Measurements from ENCODE around the gene UACA. TPM values are rescaled to one million over a fixed set of nuclear protein-coding genes. Genes with fewer than 3 reads are reported as not detected.

UACA gene
- total and polyA plus RNA-seq, 2 experiments from 2014 or later = 21.5 to 35.8 TPM

- no peaks in the 10 kb centered on the region for H4K20me1 ChIP-seq (replicated peaks; ENCODE audit: insufficient read depth)
- H3K27ac ChIP-seq (ENCODE audit: low read depth) = no peak overlapping the region
- Mint-ChIP-seq H3K4me3 (no peak overlapping the region), H3K9me3 (no peaks in the 10 kb centered on the region), H3K36me3 (ENCODE audit: low read depth) (no peaks in the 10 kb centered on the region), H3K4me1 (peaks cover 7% of the 10 kb centered on the region), H3K27me3 (ENCODE audit: insufficient read depth, low read depth, poor library complexity) (peaks cover 4% of the 10 kb centered on the region), H3K27ac (no peak overlapping the region)
- H3K79me2 ChIP-seq (replicated peaks; ENCODE audit: insufficient read depth) = no peaks in the 10 kb centered on the region
- H3K9me2 ChIP-seq (ENCODE audit: insufficient read depth) = no peaks in the 10 kb centered on the region
- no peak overlapping the region for H2AFZ ChIP-seq
- ATAC-seq (no peak), DNase-seq (ENCODE audit: low spot score) (no peak)
- H3K27me3 ChIP-seq (ENCODE audit: insufficient read depth) = no peaks in the 10 kb centered on the region
- H3K36me3 ChIP-seq (ENCODE audit: insufficient read depth) = no peaks in the 10 kb centered on the region
- H3F3A ChIP-seq (replicated peaks; ENCODE audit: low read depth) = no peaks in the 10 kb centered on the region
- no peak overlapping the region for H3K4me2 ChIP-seq
- TF ChIP-seq EZH2 (IDR thresholded peaks at IDR 0.05; ENCODE audit: low read depth, unreplicated experiment) (no peak), ZNF114 (CRISPR knock-in tag; IDR thresholded peaks at IDR 0.05) (no peak), NANOG (IDR thresholded peaks at IDR 0.05; ENCODE audit: borderline replicate concordance) (no peak), POLR2AphosphoS5 (IDR thresholded peaks at IDR 0.05; ENCODE audit: low read depth) (no peak), CTCF (conservative IDR thresholded peaks at IDR 0.05; ENCODE audit: low read depth in 2 of 2) (no peak), STAT1 (IDR thresholded peaks at IDR 0.05; ENCODE audit: unreplicated experiment) (no peak)
- TF ChIP-seq, protein P1, sequence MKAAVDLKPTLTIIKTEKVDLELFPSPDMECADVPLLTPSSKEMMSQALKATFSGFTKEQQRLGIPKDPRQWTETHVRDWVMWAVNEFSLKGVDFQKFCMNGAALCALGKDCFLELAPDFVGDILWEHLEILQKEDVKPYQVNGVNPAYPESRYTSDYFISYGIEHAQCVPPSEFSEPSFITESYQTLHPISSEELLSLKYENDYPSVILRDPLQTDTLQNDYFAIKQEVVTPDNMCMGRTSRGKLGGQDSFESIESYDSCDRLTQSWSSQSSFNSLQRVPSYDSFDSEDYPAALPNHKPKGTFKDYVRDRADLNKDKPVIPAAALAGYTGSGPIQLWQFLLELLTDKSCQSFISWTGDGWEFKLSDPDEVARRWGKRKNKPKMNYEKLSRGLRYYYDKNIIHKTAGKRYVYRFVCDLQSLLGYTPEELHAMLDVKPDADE (IDR thresholded peaks at IDR 0.05) = no peak
- no peak overlapping the region for H3K4me3 ChIP-seq
- H3K4me1 ChIP-seq (ENCODE audit: insufficient read depth) = no peaks in the 10 kb centered on the region; the same call in 1 of the 2 replicates
Observed at GRCh38 chr15:70643106-70643782, 120.1 kb downstream of the UACA start.

GRCh38 chr15:70636540-70637165 lies 126.7 kb downstream of the UACA start:
- Histone ChIP-seq H3K9me2 (ENCODE audit: insufficient read depth) (peaks cover 6% of the 10 kb centered on the region; the same call in 1 of the 2 replicates), H3K27me3 (ENCODE audit: insufficient read depth) (no peaks in the 10 kb centered on the region), H3K36me3 (ENCODE audit: insufficient read depth) (no peaks in the 10 kb centered on the region), H2AFZ (0 out of 2 replicates have a peak overlapping the region, but pooled peaks have one; percentile 60), H3K4me2 (no peak overlapping the region), H3K4me1 (ENCODE audit: insufficient read depth) (peaks cover 19% of the 10 kb centered on the region), H3K4me3 (no peak overlapping the region), H3K27ac (ENCODE audit: low read depth) (no peak overlapping the region), H4K20me1 (replicated peaks; ENCODE audit: insufficient read depth) (no peaks in the 10 kb centered on the region), H3F3A (replicated peaks; ENCODE audit: low read depth) (0 out of 2 replicates have a peak, but pooled peaks cover 6% of the 10 kb centered on the region), H3K79me2 (replicated peaks; ENCODE audit: insufficient read depth) (no peaks in the 10 kb centered on the region)
- peak; percentile 65 for ATAC-seq
- H3K9me3 Mint-ChIP-seq = no peaks in the 10 kb centered on the region; the same call in 2 of the 3 replicates
- no peak overlapping the region for H3K27ac Mint-ChIP-seq
- no peak overlapping the region for H3K4me3 Mint-ChIP-seq
- TF ChIP-seq CTCF (conservative IDR thresholded peaks at IDR 0.05; ENCODE audit: low read depth in 2 of 2) = peak; percentile 65 to 76
- TF ChIP-seq ZNF331 (CRISPR knock-in tag; IDR thresholded peaks at IDR 0.05; ENCODE audit: low read depth) = no peak
- no peak for TF ChIP-seq EZH2 (IDR thresholded peaks at IDR 0.05; ENCODE audit: low read depth, unreplicated experiment)
- peaks cover 4% of the 10 kb centered on the region; the same call in 2 of the 3 replicates for H3K36me3 Mint-ChIP-seq (ENCODE audit: low read depth)
- H3K27me3 Mint-ChIP-seq (ENCODE audit: insufficient read depth, low read depth, poor library complexity) = peaks cover 5% of the 10 kb centered on the region
- H3K4me1 Mint-ChIP-seq = peaks cover 39% of the 10 kb centered on the region
- DNase-seq (ENCODE audit: low spot score) = peak; percentile 52

Measured in GM23338 (cell line).